BLaER1 (cell line): ENCODE data around the gene SLC25A17.
A peak's percentile ranks its signal among the peaks of the same experiment; 100 is the strongest.
"Not testable (repeated sequence)": the region's sequence is repeated elsewhere in the genome, so short reads cannot be mapped to it uniquely, and the experiment has no call there.

Source experiments
- H3K27ac ChIP-seq: shearing (Covaris generic); formaldehyde crosslinking; 2 replicates; pipeline ENCODE4 v1.8.1; 2022
- H3K27me3 ChIP-seq: shearing (Covaris generic); formaldehyde crosslinking; 2 replicates; pipeline ENCODE4 v1.8.1; 2022
- H3K36me3 ChIP-seq: shearing (Covaris generic); formaldehyde crosslinking; 2 replicates; pipeline ENCODE4 v1.8.1; 2022
- H3K4me1 ChIP-seq: shearing (Covaris generic); formaldehyde crosslinking; 2 replicates; pipeline ENCODE4 v1.8.1; 2022
- H3K4me2 ChIP-seq: shearing (Covaris generic); formaldehyde crosslinking; 2 replicates; pipeline ENCODE4 v1.8.1; 2022
- H3K4me3 ChIP-seq: shearing (Covaris generic); formaldehyde crosslinking; 2 replicates; pipeline ENCODE4 v1.8.1; 2022
- H3K9ac ChIP-seq: shearing (Covaris generic); formaldehyde crosslinking; 2 replicates; pipeline ENCODE4 v1.8.1; 2022
- H3K9me3 ChIP-seq: shearing (Covaris generic); formaldehyde crosslinking; 2 replicates; pipeline ENCODE4 v1.8.1; 2022
- H4K20me1 ChIP-seq: shearing (Covaris generic); formaldehyde crosslinking; 2 replicates; pipeline ENCODE4 v1.8.1; 2022
- Cebpa-rat ChIP-seq: shearing (Covaris generic); IDR thresholded peaks from 2 replicates; pipeline ENCODE4 v1.8.1; 2022

SLC25A17 gene

DNA sequence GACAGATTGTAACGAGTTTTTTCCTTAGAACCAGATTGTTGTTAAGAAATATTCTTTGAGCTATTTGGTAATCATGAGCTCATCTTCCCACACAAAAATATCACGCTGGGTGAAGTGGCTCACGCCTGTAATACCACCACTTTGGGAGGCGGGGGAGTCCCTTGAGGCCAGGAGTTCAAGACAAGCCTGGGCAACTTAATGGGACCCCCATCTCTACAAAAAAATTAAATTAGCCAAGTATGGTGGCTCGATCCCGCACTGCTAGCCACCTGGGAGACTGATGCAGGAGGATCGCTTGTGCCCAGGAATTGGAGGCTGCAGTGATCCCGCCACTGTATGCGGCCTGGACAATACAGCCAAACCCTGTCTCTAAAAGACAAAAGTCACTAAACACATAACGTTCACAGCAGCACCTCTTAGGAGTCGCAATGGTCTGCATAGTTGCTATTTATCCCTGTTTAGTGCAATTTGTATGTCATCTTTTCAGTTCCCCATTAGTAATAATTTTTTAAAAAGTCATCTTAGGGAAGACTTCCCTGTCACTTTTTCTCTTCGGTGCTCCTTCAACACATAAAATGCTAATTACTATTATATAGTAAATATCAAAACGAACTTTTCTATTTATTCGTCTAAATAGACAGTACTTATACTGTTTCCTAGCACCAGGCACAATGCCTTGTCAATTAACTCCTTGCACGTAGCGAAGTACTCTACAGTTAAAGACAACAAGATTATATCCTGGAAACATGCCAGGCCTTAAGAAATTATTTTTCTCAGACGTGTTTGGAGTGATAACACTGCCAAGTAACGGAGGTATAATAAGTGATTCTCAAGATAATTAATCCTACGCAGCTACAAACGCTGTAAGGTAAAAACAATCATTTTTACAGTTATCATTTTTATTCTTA, 36.2 kb upstream of the SLC25A17 start:
- Histone ChIP-seq H3K4me3 (peak overlapping the region; percentile 84), H3K27ac (peak overlapping the region; percentile 97), H3K4me1 (peaks cover 48% of the 10 kb centered on the region), H3K27me3 (no peaks in the 10 kb centered on the region), H4K20me1 (peaks cover 65% of the 10 kb centered on the region), H3K9ac (peak overlapping the region; percentile 94), H3K36me3 (peaks cover 11% of the 10 kb centered on the region), H3K9me3 (no peaks in the 10 kb centered on the region), H3K4me2 (peak overlapping the region; percentile 91)
- TF ChIP-seq Cebpa-rat: no peak

DNA sequence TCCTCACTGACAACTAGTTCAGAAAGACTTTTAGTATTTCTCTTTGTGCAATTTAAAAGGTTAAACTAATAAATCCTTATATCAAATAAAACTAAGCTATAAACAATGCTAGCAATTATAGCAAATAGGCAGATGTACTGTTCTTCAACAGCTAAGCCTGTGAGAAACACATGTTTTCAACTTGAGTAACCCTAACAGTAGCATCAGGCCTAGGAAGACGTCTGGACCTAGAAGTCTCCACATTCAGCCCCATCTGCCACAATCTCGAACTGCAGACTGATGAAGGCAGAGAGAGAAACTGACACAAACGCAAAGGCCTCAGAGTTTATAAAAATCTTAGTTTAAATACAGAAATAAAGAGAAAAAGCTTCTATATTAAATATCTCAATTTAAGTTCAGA, 34.8 kb upstream of the SLC25A17 start:
- peaks cover 19% of the 10 kb centered on the region for H3K36me3 ChIP-seq
- H3K4me1 ChIP-seq: peaks cover 46% of the 10 kb centered on the region
- H3K9me3 ChIP-seq: no peaks in the 10 kb centered on the region
- no peak overlapping the region for H3K4me3 ChIP-seq
- peaks cover 73% of the 10 kb centered on the region for H4K20me1 ChIP-seq
- H3K27me3 ChIP-seq: no peaks in the 10 kb centered on the region
- peak overlapping the region; percentile 94 for H3K9ac ChIP-seq
- H3K4me2 ChIP-seq: peak overlapping the region; percentile 91
- H3K27ac ChIP-seq: no peak overlapping the region
- no peak for TF ChIP-seq Cebpa-rat

DNA sequence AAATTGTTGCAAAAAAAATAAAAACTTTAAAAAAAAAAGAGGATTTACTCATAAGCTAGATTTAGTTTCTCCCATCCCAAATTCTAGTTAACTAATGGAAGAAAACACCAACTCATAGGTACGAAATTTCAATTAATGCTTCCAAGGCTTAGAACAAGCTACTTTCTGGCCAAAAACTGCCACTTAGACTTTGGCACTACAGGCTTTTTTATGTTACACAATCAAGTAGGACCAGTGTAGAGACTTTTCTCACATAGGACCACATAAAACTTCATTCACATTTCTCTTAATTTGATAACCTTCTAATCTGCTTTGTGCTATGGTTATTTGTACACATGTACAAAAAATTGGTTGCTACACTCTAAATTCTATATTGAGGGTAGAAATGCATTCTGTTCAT, 34.2 kb upstream of the SLC25A17 start:
- TF ChIP-seq Cebpa-rat: no peak
- H3K9me3 ChIP-seq: no peaks in the 10 kb centered on the region
- peaks cover 79% of the 10 kb centered on the region for H4K20me1 ChIP-seq
- no peak overlapping the region for H3K27ac ChIP-seq
- H3K36me3 ChIP-seq: peaks cover 25% of the 10 kb centered on the region
- no peak overlapping the region for H3K9ac ChIP-seq
- H3K4me2 ChIP-seq: peak overlapping the region; percentile 91
- H3K4me1 ChIP-seq: peaks cover 39% of the 10 kb centered on the region
- H3K27me3 ChIP-seq: no peaks in the 10 kb centered on the region
- no peak overlapping the region for H3K4me3 ChIP-seq

DNA sequence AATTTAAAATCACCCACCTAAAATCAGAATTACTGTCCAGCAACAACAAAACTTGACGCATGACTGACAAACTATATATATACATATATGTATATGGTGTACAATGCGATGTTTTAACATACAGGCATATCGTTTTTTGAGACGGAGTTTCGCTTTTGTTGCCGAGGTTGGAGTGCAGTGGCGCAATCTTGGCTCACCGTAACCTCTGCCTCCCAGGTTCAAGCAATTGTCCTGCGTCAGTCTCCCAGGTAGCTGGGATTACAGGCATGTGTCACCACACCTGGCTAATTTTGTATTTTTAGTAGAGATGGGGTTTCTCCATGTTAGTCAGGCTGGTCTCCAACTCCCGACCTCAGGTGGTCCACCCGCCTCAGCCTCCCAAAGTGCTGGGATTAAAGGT, 26.7 kb upstream of the SLC25A17 start:
- H3K4me1 ChIP-seq, H3K4me3 ChIP-seq, H3K27me3 ChIP-seq, H3K9ac ChIP-seq, H3K4me2 ChIP-seq, H3K27ac ChIP-seq, H3K9me3 ChIP-seq: not testable (repeated sequence)
- H3K36me3 ChIP-seq: peaks cover 99% of the 10 kb centered on the region
- H4K20me1 ChIP-seq: peaks cover 96% of the 10 kb centered on the region

DNA sequence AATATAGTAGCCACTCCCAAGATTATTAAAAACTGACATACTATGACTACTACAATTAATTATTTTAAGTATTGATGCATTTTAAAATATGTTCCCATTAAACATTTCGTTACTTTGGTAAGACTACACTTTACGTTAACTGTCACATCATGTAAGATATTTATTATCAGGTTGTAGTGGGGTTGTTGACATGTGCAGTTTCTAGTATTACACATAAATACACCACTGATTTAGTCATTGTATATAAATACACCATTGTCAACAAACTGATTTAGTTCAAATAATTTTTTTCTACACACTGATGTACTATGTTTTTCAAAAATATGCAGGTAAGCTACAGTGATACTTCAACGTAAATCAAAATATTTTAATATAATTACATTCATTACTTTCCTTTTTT, 25.8 kb upstream of the SLC25A17 start:
- Histone ChIP-seq H3K4me3 (no peak overlapping the region), H3K4me2 (no peak overlapping the region), H3K27me3 (no peaks in the 10 kb centered on the region), H3K4me1 (no peaks in the 10 kb centered on the region), H3K9ac (no peak overlapping the region), H3K9me3 (no peaks in the 10 kb centered on the region), H3K36me3 (peaks cover 99% of the 10 kb centered on the region), H4K20me1 (peaks cover 94% of the 10 kb centered on the region), H3K27ac (no peak overlapping the region)
- TF ChIP-seq Cebpa-rat: no peak

DNA sequence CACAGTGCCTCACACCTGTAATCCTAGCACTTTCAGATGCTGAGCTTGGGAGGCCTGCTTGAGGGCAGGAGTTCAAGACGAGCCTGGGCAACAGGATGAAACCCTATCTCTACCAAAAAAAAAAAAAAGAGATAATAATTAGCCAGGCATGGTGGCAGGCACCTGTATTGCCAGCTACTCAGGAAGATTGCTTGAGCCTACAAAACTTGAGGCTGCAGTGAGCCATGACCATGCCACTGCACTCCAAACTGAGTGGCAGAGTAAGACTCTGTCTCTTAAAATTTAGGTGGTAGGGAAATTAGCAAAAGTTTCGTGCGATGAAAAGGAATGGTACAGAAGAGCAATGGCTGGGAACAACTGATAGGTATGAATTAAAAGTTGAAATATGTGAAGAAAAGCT, 19.3 kb upstream of the SLC25A17 start:
- no peak overlapping the region for H3K9ac ChIP-seq
- TF ChIP-seq Cebpa-rat: no peak
- H3K9me3 ChIP-seq: no peaks in the 10 kb centered on the region
- no peak overlapping the region for H3K4me3 ChIP-seq
- no peak overlapping the region for H3K27ac ChIP-seq
- peaks cover 96% of the 10 kb centered on the region for H3K36me3 ChIP-seq
- no peaks in the 10 kb centered on the region for H3K4me1 ChIP-seq
- H4K20me1 ChIP-seq: peaks cover 89% of the 10 kb centered on the region
- H3K27me3 ChIP-seq: no peaks in the 10 kb centered on the region
- H3K4me2 ChIP-seq: no peak overlapping the region

DNA sequence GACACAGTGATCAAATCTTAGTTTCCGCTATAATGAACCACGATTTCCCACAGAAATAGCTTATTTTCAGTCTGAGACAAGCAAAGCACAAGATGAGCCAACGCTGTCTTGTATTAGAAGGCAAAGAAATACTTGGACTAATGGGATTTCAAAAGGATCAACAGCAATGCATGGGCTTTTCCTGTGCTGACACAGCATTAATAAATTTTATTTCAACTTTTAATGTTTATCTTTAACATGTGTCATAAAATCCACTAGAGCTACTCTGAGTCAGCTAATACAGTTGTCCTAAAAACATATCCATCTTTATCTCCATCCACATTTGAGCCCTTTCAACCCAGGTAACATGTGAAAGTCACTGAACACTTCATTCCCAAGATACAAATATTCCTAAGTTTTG, 15.5 kb upstream of the SLC25A17 start:
- Histone ChIP-seq H3K9ac (no peak overlapping the region), H3K4me2 (no peak overlapping the region), H3K27ac (no peak overlapping the region), H3K4me3 (no peak overlapping the region), H3K4me1 (no peaks in the 10 kb centered on the region), H3K36me3 (peaks cover 95% of the 10 kb centered on the region), H3K27me3 (no peaks in the 10 kb centered on the region), H3K9me3 (no peaks in the 10 kb centered on the region), H4K20me1 (peaks cover 72% of the 10 kb centered on the region)
- no peak for TF ChIP-seq Cebpa-rat

DNA sequence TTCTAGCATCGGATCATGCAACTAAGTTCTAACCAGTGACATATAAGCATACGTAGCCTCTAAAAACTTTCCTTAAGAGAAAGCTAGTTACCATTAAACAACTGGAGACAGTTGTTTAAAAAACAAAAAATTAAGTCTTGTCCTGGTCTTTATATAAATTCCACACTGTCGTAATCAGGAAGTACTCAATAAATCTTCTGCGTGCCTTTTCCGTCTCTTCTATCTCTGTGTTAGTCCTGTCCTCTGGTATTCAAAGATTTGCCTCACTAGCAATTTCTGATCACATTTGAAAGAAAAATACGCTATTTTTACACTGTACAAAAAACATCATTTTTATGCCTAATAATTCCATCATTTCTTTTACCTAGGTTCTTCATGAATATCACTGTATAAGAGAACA, 10.0 kb upstream of the SLC25A17 start:
- Histone ChIP-seq H3K36me3 (peaks cover 95% of the 10 kb centered on the region), H3K27ac (no peak overlapping the region), H3K9ac (no peak overlapping the region), H3K27me3 (no peaks in the 10 kb centered on the region), H3K9me3 (no peaks in the 10 kb centered on the region), H4K20me1 (peaks cover 25% of the 10 kb centered on the region; the same call in 1 of the 2 replicates), H3K4me2 (no peak overlapping the region), H3K4me3 (no peak overlapping the region), H3K4me1 (no peaks in the 10 kb centered on the region)
- TF ChIP-seq Cebpa-rat: no peak

DNA sequence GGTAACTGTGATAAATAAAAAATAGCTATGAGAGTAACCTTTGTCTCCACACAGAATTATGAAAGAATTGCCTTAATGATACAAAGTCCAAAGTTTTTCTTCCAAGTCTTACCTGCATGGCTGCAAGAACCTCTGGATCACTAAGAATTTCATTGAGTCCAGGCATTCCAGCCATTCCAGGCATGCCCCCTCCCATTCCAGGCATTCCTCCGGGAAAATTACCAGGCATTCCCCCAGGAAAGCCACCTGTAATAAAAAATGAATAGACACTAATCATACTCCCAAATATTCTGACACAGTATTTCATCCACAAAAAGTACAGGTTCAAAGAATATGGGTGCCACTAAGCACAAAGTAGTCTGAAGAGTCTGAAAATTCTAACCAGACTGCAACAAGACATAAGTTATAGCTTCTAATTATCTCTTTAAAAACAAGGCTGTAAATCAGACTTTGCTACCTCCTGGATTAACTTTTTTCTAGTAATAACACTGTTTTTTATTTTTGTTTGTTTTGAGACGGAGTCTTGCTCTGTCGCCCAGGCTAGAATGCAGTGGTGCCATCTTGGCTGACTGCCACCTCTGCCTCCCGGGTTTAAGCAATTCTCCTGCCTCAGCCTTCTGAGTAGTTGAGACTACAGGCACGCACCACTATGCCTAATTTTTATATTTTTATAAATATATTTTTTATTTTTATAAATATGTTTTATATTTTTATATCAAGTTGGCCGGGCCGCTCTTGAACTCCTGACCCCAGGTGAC, 8.0 kb upstream of the SLC25A17 start:
- no peak for TF ChIP-seq Cebpa-rat
- peaks cover 88% of the 10 kb centered on the region for H3K36me3 ChIP-seq
- H3K4me1 ChIP-seq: no peaks in the 10 kb centered on the region
- H3K9me3 ChIP-seq: no peaks in the 10 kb centered on the region
- H3K4me2 ChIP-seq: no peak overlapping the region
- H3K9ac ChIP-seq: no peak overlapping the region
- H3K27me3 ChIP-seq: no peaks in the 10 kb centered on the region
- peaks cover 14% of the 10 kb centered on the region; the same call in 1 of the 2 replicates for H4K20me1 ChIP-seq
- no peak overlapping the region for H3K4me3 ChIP-seq
- H3K27ac ChIP-seq: no peak overlapping the region

DNA sequence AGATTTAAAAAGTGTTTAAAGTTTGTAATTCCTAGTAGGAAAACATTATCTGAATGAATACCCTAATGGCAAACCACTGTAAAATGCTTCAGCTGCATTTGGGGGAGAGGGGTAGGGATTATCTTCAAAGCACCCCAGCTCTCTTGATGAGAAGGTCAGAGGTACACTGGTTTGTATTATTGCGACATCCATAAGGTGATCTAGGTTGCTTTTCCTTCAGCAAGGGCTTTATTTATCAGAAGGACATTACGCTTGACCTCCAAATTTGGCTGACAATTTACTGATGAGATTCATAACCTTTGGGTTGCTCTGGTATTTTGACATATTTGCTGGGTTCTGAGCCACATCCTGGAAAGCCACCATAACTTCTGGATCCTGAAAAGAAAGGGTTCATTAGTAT, 7.1 kb upstream of the SLC25A17 start:
- H3K27ac ChIP-seq, H3K4me2 ChIP-seq, H3K9ac ChIP-seq, H3K9me3 ChIP-seq, H3K27me3 ChIP-seq, H3K4me3 ChIP-seq, H4K20me1 ChIP-seq, H3K4me1 ChIP-seq: not testable (repeated sequence)
- H3K36me3 ChIP-seq: peaks cover 80% of the 10 kb centered on the region
